Measurements from ENCODE around the gene CFAP90.

The CFAP90 gene, protein sequence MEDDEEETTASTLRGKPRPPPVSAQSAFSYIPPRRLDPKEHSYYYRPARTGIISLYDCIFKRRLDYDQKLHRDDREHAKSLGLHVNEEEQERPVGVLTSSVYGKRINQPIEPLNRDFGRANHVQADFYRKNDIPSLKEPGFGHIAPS

DNA sequence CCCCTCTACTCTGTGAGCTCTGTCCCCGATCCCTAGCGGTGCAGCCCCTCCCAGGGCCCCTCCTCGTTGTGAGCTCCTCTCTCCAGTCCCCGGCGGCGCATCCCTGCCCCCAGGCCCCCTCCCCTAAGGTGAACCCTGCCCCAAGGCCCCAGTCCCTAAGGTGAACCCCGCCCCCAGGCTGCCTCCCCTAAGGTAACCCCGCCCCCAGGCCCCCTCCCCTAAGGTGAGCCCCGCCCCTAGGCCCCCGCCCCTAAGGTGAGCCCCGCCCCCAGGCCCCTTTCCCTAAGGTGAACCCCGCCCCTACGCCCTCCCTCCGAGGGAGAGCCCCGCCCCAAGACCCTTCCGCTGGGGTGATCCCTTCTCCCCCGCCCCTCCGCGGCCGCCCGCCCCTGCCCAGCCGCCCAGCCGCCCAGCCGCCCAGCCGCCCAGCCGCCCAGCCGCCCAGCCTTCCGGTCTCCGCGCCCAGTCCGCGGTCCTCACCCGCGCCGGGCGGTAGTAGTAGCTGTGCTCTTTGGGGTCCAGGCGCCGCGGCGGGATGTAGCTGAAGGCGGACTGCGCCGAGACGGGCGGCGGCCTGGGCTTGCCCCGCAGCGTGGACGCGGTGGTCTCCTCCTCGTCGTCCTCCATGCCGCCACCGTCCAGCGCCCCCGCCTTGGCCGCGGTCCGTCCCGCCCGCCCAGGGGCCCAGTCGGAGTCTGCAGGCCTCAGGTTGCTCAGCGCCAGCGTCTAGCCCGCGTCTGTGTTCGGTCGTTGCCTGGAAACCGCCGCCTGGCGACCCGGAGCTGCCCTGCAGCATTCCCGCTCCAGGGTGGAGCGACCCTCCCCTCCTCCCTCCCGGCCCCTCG, at the start of gene CFAP90:
CFAP90 (minus strand) TSS at position 739 of the 845 bp plus-strand sequence; CDS start at position 627, 112 bp downstream.
- Histone ChIP-seq H3K9me3 (ENCODE audit: insufficient read depth, low read depth, low read length) (no peaks in the 10 kb centered on the region; the same call in 1 of the 2 replicates), H3K27ac (ENCODE audit: low read length) (no peak within 1 kb of the TSS), H3K27me3 (ENCODE audit: insufficient read depth, low read length) (peaks cover 30% of the 10 kb centered on the region), H3K4me1 (ENCODE audit: insufficient read depth, low read length) (no peaks in the 10 kb centered on the region), H3K36me3 (ENCODE audit: insufficient read depth, low read depth, low read length) (no peaks in the 10 kb centered on the region), H3K9ac (ENCODE audit: low read depth, low read length) (peak within 1 kb of the TSS; percentile 36; the same call in 1 of the 2 replicates), H3K4me3 (ENCODE audit: low read length) (peak within 1 kb of the TSS; percentile 74)

DNA sequence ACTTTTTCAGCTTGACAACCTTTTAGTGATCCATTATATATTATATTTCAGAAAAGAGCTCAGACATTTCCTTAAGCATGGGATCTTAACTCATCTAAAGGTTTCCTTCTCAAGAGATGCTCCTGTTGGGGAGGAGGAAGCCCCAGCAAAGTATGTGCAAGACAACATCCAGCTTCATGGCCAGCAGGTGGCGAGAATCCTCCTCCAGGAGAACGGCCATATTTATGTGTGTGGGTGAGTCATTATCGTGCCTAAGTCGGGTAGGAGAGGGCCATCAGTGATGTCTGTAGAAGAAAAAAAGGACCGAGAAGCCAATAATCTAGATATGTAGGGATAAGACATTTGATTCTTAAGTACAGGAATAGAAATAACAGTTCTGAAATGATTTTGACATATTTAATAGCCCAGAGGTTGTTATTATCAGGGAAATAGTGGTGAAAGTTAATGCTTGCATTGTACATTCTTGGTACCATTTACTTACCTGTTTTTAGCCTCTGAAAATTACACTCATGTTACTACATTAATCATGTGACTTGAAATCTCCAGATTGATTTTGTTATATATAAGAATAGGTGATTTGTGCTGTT, 46.2 kb upstream of the CFAP90 start:
- H3K9ac ChIP-seq (ENCODE audit: low read depth, low read length), result no peak overlapping the region
- peaks cover 100% of the 10 kb centered on the region for H3K36me3 ChIP-seq (ENCODE audit: insufficient read depth, low read depth, low read length)
- H3K4me3 ChIP-seq (ENCODE audit: low read length), result no peak overlapping the region
- no peaks in the 10 kb centered on the region for H3K9me3 ChIP-seq (ENCODE audit: insufficient read depth, low read depth, low read length)
- H3K4me1 ChIP-seq (ENCODE audit: insufficient read depth, low read length), result no peaks in the 10 kb centered on the region
- H3K27me3 ChIP-seq (ENCODE audit: insufficient read depth, low read length), result no peaks in the 10 kb centered on the region
- H3K27ac ChIP-seq (ENCODE audit: low read length), result no peak overlapping the region

DNA sequence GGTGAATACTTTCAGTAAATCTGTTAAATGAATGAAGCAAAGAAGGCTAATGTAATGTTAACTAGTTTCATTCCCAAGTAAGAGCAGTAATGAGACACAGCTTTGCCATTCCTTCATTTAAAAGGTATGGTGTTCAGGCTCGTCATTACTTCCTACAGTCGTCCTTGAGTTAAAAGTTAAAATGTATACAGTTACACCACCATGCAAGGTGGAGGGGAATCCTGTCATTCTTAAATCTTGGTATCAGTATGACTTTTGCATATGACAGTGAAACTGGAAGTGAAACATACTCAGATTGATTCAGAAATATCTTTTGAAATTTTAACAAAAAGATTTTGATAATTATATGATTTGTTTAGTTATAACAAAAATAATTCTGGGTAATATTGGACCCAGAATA, 43.9 kb upstream of the CFAP90 start:
- H3K36me3 ChIP-seq (ENCODE audit: insufficient read depth, low read depth, low read length), result peaks cover 98% of the 10 kb centered on the region
- no peak overlapping the region for H3K9ac ChIP-seq (ENCODE audit: low read depth, low read length)
- H3K4me3 ChIP-seq (ENCODE audit: low read length), result no peak overlapping the region
- H3K27ac ChIP-seq (ENCODE audit: low read length), result no peak overlapping the region
- H3K27me3 ChIP-seq (ENCODE audit: insufficient read depth, low read length), result no peaks in the 10 kb centered on the region
- H3K9me3 ChIP-seq (ENCODE audit: insufficient read depth, low read depth, low read length), result no peaks in the 10 kb centered on the region
- no peaks in the 10 kb centered on the region for H3K4me1 ChIP-seq (ENCODE audit: insufficient read depth, low read length)

DNA sequence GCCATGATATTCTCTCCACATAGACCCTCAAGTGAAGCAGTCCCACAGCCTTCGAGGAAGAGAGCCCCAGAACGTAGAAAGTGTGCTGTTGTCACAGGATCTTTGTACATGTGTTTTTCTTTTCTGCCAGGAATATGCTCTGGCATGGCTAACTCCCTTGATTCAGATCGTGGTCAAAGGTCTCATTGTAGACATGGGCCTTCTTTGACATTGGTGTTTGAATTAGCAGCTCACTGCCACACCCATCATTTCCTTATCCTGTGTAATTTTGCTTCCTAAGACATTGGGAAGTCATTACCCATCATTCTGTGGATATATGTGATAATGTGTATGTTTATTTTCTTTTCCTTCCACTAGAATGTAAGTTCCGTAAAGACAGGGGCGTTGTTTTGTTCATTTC, 43.5 kb upstream of the CFAP90 start:
- no peak overlapping the region for H3K4me3 ChIP-seq (ENCODE audit: low read length)
- H3K4me1 ChIP-seq (ENCODE audit: insufficient read depth, low read length), result no peaks in the 10 kb centered on the region
- no peak overlapping the region for H3K9ac ChIP-seq (ENCODE audit: low read depth, low read length)
- H3K27ac ChIP-seq (ENCODE audit: low read length), result no peak overlapping the region
- no peaks in the 10 kb centered on the region for H3K9me3 ChIP-seq (ENCODE audit: insufficient read depth, low read depth, low read length)
- H3K27me3 ChIP-seq (ENCODE audit: insufficient read depth, low read length), result no peaks in the 10 kb centered on the region
- H3K36me3 ChIP-seq (ENCODE audit: insufficient read depth, low read depth, low read length), result peaks cover 98% of the 10 kb centered on the region

DNA sequence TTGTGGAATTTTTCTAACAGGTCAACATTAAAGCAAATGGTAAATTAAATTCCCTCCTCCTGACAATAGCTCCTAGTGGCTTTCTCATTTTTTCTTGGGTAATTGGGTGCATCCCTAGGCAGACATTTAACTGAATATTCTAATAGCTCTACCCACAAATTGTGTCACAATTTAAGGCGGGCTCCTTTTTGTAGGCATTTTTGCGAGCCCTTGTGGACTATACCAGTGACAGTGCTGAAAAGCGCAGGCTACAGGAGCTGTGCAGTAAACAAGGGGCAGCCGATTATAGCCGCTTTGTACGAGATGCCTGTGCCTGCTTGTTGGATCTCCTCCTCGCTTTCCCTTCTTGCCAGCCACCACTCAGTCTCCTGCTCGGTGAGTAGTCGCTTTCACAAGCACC, 38.0 kb upstream of the CFAP90 start:
- Histone ChIP-seq H3K36me3 (ENCODE audit: insufficient read depth, low read depth, low read length) (peaks cover 91% of the 10 kb centered on the region), H3K9me3 (ENCODE audit: insufficient read depth, low read depth, low read length) (no peaks in the 10 kb centered on the region), H3K27me3 (ENCODE audit: insufficient read depth, low read length) (no peaks in the 10 kb centered on the region), H3K4me1 (ENCODE audit: insufficient read depth, low read length) (no peaks in the 10 kb centered on the region), H3K4me3 (ENCODE audit: low read length) (no peak overlapping the region), H3K9ac (ENCODE audit: low read depth, low read length) (no peak overlapping the region), H3K27ac (ENCODE audit: low read length) (no peak overlapping the region)

DNA sequence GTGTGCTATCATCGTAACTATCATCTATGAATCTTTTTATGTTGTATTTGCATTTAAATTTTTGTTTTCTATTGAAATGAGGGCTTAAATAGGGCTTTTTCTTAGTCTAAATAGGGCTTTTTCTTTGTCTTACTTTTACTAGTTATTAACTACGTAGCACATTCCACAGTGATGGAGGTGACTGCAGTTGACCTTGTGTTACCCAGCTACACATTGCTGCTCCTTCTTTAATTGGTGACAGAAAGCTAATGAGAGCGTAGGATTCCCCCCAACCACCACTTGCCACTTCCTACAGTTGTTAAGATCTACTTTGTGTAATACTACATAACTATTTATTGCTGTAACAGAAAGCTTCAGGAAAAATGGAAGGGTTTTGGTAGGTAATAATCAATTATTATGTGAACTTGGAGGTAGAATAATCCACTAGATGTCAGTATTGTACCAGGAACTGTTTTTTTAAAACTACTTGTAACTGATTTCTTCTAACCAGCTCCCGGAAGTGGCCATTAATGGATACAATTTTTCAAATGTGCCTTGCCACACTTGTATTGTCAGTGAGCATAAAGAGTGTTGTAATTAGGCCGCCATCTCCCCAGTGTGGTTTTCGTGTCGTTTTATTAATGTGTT, 36.0 kb upstream of the CFAP90 start:
- H3K27ac ChIP-seq (ENCODE audit: low read length), result no peak overlapping the region
- H3K27me3 ChIP-seq (ENCODE audit: insufficient read depth, low read length), result no peaks in the 10 kb centered on the region
- H3K9me3 ChIP-seq (ENCODE audit: insufficient read depth, low read depth, low read length), result no peaks in the 10 kb centered on the region
- H3K36me3 ChIP-seq (ENCODE audit: insufficient read depth, low read depth, low read length), result peaks cover 91% of the 10 kb centered on the region
- H3K4me3 ChIP-seq (ENCODE audit: low read length), result no peak overlapping the region
- H3K4me1 ChIP-seq (ENCODE audit: insufficient read depth, low read length), result no peaks in the 10 kb centered on the region
- H3K9ac ChIP-seq (ENCODE audit: low read depth, low read length), result no peak overlapping the region

DNA sequence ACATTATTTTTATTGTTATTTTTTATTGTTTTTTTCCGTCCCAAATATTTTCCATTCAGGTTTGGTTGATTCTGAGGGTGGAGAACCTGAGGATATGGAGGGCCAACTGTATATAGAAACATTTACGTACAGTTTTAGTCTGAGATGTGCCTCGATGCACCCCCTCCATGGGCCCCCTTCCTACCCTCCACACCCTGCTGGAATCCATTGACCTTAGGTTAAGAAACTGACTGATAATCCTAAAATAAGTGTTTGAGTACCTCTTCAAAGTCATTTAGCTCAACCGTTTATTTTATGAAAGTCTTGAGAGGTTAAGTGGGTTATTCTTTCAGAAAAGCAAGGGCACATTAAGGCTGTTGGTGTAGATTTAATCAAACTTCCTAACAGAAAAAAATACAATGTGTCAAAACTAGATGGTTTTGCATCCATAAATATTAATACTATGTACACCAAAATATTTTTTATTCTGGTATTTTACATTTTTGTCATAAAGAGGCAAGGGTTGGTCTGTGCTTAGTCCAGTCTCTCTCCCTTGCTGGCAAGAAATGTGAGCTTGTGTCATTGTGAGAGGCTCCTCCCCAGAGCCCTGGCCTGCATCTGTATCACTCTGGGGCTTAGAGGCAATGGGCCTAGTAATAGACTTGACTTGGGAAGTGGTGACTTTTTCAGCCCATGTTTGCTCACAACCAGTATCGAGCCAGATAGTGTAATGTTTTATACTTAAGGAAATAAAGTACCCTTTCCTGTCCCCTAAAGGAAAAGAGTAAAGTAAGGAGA, 33.7 kb upstream of the CFAP90 start:
- Histone ChIP-seq H3K27ac (ENCODE audit: low read length) (no peak overlapping the region), H3K4me3 (ENCODE audit: low read length) (no peak overlapping the region), H3K4me1 (ENCODE audit: insufficient read depth, low read length) (no peaks in the 10 kb centered on the region), H3K27me3 (ENCODE audit: insufficient read depth, low read length) (no peaks in the 10 kb centered on the region), H3K9me3 (ENCODE audit: insufficient read depth, low read depth, low read length) (no peaks in the 10 kb centered on the region), H3K9ac (ENCODE audit: low read depth, low read length) (no peak overlapping the region), H3K36me3 (ENCODE audit: insufficient read depth, low read depth, low read length) (peaks cover 93% of the 10 kb centered on the region)

DNA sequence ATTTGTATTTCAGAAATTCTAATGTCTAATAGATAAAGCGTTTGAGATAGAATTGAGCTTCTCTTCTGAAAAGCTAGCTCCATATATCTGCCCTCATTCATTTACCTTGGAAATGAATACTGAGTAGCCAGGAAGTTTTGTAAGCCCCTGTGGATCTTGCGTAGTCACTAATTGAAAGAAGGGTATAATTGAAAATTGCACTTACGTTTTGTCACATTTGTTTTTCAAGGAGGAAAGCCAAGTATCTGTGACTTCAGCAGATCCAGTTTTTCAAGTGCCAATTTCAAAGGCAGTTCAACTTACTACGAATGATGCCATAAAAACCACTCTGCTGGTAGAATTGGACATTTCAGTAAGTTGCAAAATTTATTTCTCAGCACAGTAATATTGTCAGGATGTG, 32.0 kb upstream of the CFAP90 start:
- no peak overlapping the region for H3K4me3 ChIP-seq (ENCODE audit: low read length)
- no peak overlapping the region for H3K27ac ChIP-seq (ENCODE audit: low read length)
- no peak overlapping the region for H3K9ac ChIP-seq (ENCODE audit: low read depth, low read length)
- peaks cover 92% of the 10 kb centered on the region for H3K36me3 ChIP-seq (ENCODE audit: insufficient read depth, low read depth, low read length)
- no peaks in the 10 kb centered on the region for H3K4me1 ChIP-seq (ENCODE audit: insufficient read depth, low read length)
- H3K27me3 ChIP-seq (ENCODE audit: insufficient read depth, low read length), result no peaks in the 10 kb centered on the region
- no peaks in the 10 kb centered on the region for H3K9me3 ChIP-seq (ENCODE audit: insufficient read depth, low read depth, low read length)

DNA sequence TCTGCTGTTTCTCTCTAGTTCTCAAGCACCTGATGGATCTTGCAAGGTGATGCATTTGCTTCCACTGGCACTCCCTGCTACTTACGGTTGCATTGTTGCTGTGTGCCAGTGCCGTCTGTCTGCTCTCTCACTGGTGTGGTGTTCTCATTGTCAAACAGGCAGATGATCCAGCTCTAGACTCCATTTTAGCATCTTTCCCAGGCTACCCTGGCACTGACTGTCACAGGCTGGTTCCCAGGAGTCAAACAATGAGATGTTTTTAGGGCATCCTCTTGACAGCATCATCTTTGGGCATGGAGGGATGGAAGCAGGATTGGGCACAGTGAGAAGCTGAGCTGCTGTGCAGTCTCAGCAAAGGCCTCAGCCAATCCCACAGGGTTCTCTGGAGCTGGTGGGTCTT, 30.9 kb upstream of the CFAP90 start:
- no peak overlapping the region for H3K27ac ChIP-seq (ENCODE audit: low read length)
- no peak overlapping the region for H3K4me3 ChIP-seq (ENCODE audit: low read length)
- H3K4me1 ChIP-seq (ENCODE audit: insufficient read depth, low read length), result no peaks in the 10 kb centered on the region
- no peak overlapping the region for H3K9ac ChIP-seq (ENCODE audit: low read depth, low read length)
- no peaks in the 10 kb centered on the region for H3K9me3 ChIP-seq (ENCODE audit: insufficient read depth, low read depth, low read length)
- H3K27me3 ChIP-seq (ENCODE audit: insufficient read depth, low read length), result no peaks in the 10 kb centered on the region
- H3K36me3 ChIP-seq (ENCODE audit: insufficient read depth, low read depth, low read length), result peaks cover 96% of the 10 kb centered on the region

DNA sequence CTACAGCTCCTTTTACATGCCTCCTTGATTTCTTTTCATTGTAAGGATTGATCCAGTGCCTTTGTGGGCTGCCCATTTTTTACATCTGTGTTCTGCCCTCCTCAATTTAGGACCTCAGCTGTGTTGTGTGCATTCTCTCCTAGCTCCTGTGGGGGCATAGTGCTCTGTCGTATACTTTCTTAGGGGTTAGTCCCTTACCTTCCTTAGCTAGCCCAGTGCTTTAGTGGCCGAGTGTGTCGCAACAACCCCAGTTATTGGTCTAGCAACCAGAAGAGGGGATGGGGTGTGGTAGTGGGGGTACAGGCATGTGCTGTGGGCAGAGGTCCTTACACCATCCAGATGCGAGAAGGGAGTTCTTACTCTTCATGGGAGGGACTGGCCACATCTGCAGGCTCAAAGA, 30.2 kb upstream of the CFAP90 start:
- Histone ChIP-seq H3K4me1 (ENCODE audit: insufficient read depth, low read length) (no peaks in the 10 kb centered on the region), H3K9me3 (ENCODE audit: insufficient read depth, low read depth, low read length) (no peaks in the 10 kb centered on the region), H3K27ac (ENCODE audit: low read length) (no peak overlapping the region), H3K27me3 (ENCODE audit: insufficient read depth, low read length) (no peaks in the 10 kb centered on the region), H3K36me3 (ENCODE audit: insufficient read depth, low read depth, low read length) (peaks cover 97% of the 10 kb centered on the region), H3K4me3 (ENCODE audit: low read length) (no peak overlapping the region), H3K9ac (ENCODE audit: low read depth, low read length) (no peak overlapping the region)

DNA sequence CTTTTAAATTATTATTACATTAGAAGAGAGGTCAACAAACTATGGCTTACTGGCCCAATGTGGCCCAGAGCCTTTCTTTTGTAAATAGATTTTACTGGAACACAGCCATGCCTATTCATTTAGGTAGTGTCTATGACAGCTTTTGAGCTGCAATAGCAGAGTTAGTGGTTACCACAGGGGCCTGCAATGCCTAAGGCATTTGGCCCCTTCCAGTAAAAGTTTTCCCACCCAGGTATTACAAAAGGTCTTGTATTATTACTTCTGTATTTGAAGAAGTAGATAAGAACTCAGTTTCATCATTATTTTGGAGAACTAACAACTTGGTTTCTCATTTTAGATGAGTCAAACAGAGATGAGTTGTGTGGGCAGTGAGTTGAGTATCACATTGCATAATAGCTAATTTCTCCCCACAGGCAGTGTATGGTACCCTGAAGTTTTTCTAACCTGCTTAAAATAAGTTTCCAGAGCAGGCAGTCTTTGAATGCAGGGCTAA, 27.5 kb upstream of the CFAP90 start:
- no peak overlapping the region for H3K27ac ChIP-seq (ENCODE audit: low read length)
- no peaks in the 10 kb centered on the region for H3K27me3 ChIP-seq (ENCODE audit: insufficient read depth, low read length)
- H3K4me3 ChIP-seq (ENCODE audit: low read length), result no peak overlapping the region
- H3K9me3 ChIP-seq (ENCODE audit: insufficient read depth, low read depth, low read length), result no peaks in the 10 kb centered on the region
- peaks cover 97% of the 10 kb centered on the region for H3K36me3 ChIP-seq (ENCODE audit: insufficient read depth, low read depth, low read length)
- H3K9ac ChIP-seq (ENCODE audit: low read depth, low read length), result no peak overlapping the region
- H3K4me1 ChIP-seq (ENCODE audit: insufficient read depth, low read length), result no peaks in the 10 kb centered on the region
